HEK293 (cell line): ENCODE results near the gene TXNDC15.

ENCODE experiments used
- CTCF ChIA-PET: fragments of 350-600 bp; formaldehyde crosslinking; extraction: SDS; loops from one replicate; lab custom pipeline; 2021; ENCODE audit warnings: antibody characterized with exemption; lab: Yijun Ruan, JAX
- POLR2A ChIA-PET: fragments of 300-600 bp; formaldehyde crosslinking; extraction: SDS; loops from one replicate; lab custom pipeline; 2020; ENCODE audit warnings: antibody characterized with exemption, inconsistent platforms; lab: Yijun Ruan, JAX
- H3K27ac ChIP-seq: fragments of 200-500 bp; sonication (Bioruptor generic); 2 replicates; pipeline ENCODE4 v1.5.1; 2014; ENCODE audit warnings: low read depth, low read length, control low read depth, inconsistent platforms; ENCODE audit errors: extremely low read depth
- H3K36me3 ChIP-seq, 2 experiments: fragments of 200-500 bp in 1 of 2; sonication (Bioruptor generic) in 1 of 2; 1 replicate in 1 of 2; 2 replicates in 1 of 2; pipeline ENCODE4 v1.5.1; 2014 to 2017; ENCODE audit warnings: inconsistent platforms in 2 of 2, low read length in 2 of 2; ENCODE audit not compliant: control insufficient read depth in 2 of 2, insufficient read depth in 1 of 2
- H3K4me1 ChIP-seq: fragments of 200-500 bp; sonication (Bioruptor generic); 2 replicates; pipeline ENCODE4 v1.5.1; 2014; ENCODE audit warnings: mild to moderate bottlenecking, low read length, inconsistent platforms; ENCODE audit not compliant: control insufficient read depth, insufficient read depth
- H3K4me3 ChIP-seq: 2 replicates; pipeline ENCODE4 v1.5.1; 2011; ENCODE audit warnings: low read depth, mild to moderate bottlenecking, control low read depth, low read length, moderate library complexity
- H3K9me3 ChIP-seq: fragments of 200-500 bp; sonication (Bioruptor generic); 2 replicates; pipeline ENCODE4 v1.5.1; 2014; ENCODE audit warnings: low read depth, low read length, inconsistent platforms; ENCODE audit not compliant: control insufficient read depth, insufficient read depth
- GFI1B ChIP-seq: fragments of 450-650 bp; formaldehyde crosslinking; IDR thresholded peaks from 2 replicates; pipeline ENCODE4 v1.5.1; 2016; ENCODE audit warnings: missing biosample characterization, missing genetic modification characterization
- MEIS1 ChIP-seq: sonication (generic); formaldehyde crosslinking; IDR thresholded peaks from 2 replicates; pipeline ENCODE4 v1.8.1; 2022; ENCODE audit warnings: missing genetic modification reagents, mild to moderate bottlenecking, borderline replicate concordance
- SP7 ChIP-seq: fragments of 450-650 bp; formaldehyde crosslinking; IDR thresholded peaks from 2 replicates; pipeline ENCODE4 v1.5.1; 2016; ENCODE audit warnings: missing biosample characterization, missing genetic modification characterization
- ZNF114 ChIP-seq: fragments of 450-650 bp; formaldehyde crosslinking; IDR thresholded peaks from 2 replicates; pipeline ENCODE4 v1.5.0; 2017; ENCODE audit warnings: missing biosample characterization, missing genetic modification characterization
- ZNF19 ChIP-seq: fragments of 450-650 bp; formaldehyde crosslinking; IDR thresholded peaks from 2 replicates; pipeline ENCODE4; 2016; ENCODE audit warnings: missing biosample characterization, missing genetic modification characterization, low read depth
- ZNF24 ChIP-seq: fragments of 450-650 bp; formaldehyde crosslinking; IDR thresholded peaks from 2 replicates; pipeline ENCODE4 v1.5.1; 2016; ENCODE audit warnings: missing biosample characterization, missing genetic modification characterization
- ZNF311 ChIP-seq: fragments of 450-650 bp; formaldehyde crosslinking; IDR thresholded peaks from 2 replicates; pipeline ENCODE4 v1.5.1; 2017; ENCODE audit warnings: missing biosample characterization, missing genetic modification characterization, borderline replicate concordance
- ZNF391 ChIP-seq: fragments of 450-650 bp; formaldehyde crosslinking; IDR thresholded peaks from 2 replicates; pipeline ENCODE4 v1.5.1; 2016; ENCODE audit warnings: low read depth, missing biosample characterization, missing genetic modification characterization, borderline replicate concordance
- ZNF404 ChIP-seq: fragments of 450-650 bp; formaldehyde crosslinking; IDR thresholded peaks from 2 replicates; pipeline ENCODE4 v1.5.1; 2017; ENCODE audit warnings: missing biosample characterization, missing genetic modification characterization
- ZNF433 ChIP-seq: fragments of 450-650 bp; formaldehyde crosslinking; IDR thresholded peaks from 2 replicates; pipeline ENCODE4 v1.5.1; 2016; ENCODE audit warnings: missing biosample characterization, missing genetic modification characterization, low read depth
- ZNF529 ChIP-seq: fragments of 450-650 bp; formaldehyde crosslinking; IDR thresholded peaks from 2 replicates; pipeline ENCODE4 v1.5.1; 2017; ENCODE audit warnings: missing genetic modification characterization, missing biosample characterization; ENCODE audit not compliant: insufficient replicate concordance
- ZNF596 ChIP-seq: fragments of 450-650 bp; IDR thresholded peaks from 2 replicates; pipeline ENCODE4 v1.5.0; 2018; ENCODE audit warnings: missing biosample characterization, mild to moderate bottlenecking, missing genetic modification characterization, moderate library complexity
- ZNF707 ChIP-seq: fragments of 450-650 bp; formaldehyde crosslinking; IDR thresholded peaks from 2 replicates; pipeline ENCODE4 v1.5.1; 2016; ENCODE audit warnings: missing biosample characterization, missing genetic modification characterization
- ZNF768 ChIP-seq: fragments of 450-650 bp; formaldehyde crosslinking; IDR thresholded peaks from 2 replicates; pipeline ENCODE4 v1.5.1; 2018; ENCODE audit warnings: missing biosample characterization, mild to moderate bottlenecking, missing genetic modification characterization
- ZNF777 ChIP-seq: fragments of 450-650 bp; formaldehyde crosslinking; IDR thresholded peaks from 2 replicates; pipeline ENCODE4 v1.5.1; 2017; ENCODE audit warnings: missing biosample characterization, missing genetic modification characterization, borderline replicate concordance
- ZNF837 ChIP-seq: fragments of 450-650 bp; formaldehyde crosslinking; IDR thresholded peaks from 2 replicates; pipeline ENCODE4 v1.5.1; 2016; ENCODE audit warnings: missing biosample characterization, missing genetic modification characterization
- TF ChIP-seq, protein P1 (sequence below): fragments of 450-650 bp; formaldehyde crosslinking; IDR thresholded peaks from 2 replicates; pipeline ENCODE4 v1.5.1; 2017; ENCODE audit warnings: missing biosample characterization, missing genetic modification characterization
- TF ChIP-seq, protein P2 (sequence below): fragments of 450-650 bp; formaldehyde crosslinking; IDR thresholded peaks from 2 replicates; pipeline ENCODE4 v1.5.1; 2016; ENCODE audit warnings: missing biosample characterization, missing genetic modification characterization
- TF ChIP-seq, protein P3 (sequence below): fragments of 450-650 bp; formaldehyde crosslinking; IDR thresholded peaks from 2 replicates; pipeline ENCODE4; 2016; ENCODE audit warnings: missing biosample characterization, missing genetic modification characterization

The TXNDC15 gene

DNA sequence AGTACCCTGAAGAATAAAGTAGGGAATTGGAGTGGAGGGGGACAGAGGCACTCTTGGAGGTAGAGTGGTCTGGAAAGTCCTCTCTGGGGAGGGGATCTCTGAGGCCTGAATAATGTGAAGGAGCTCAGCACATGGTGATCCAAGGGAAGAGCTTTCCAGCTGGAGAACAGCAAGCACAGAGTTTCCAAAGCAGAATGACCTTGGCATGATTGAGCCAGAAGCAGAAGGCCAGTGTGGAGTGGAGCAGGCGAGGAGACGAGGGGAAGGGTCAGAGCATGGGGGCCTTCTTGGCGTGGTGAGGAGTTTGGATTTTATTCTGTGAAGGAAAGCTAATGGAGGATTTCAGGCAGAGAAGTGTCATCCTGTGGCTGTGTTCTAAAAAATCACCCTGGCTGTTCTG lies 39.1 kb downstream of the TXNDC15 start:
- Histone ChIP-seq H3K4me1 (no peaks in the 10 kb centered on the region), H3K36me3 (peaks cover 6 to 39% of the 10 kb centered on the region in 2 experiments; a peak in 2 of 3 replicates), H3K9me3 (no peaks in the 10 kb centered on the region), H3K27ac (no peak overlapping the region), H3K4me3 (no peak overlapping the region)
- TF ChIP-seq ZNF768 (tag by site-specific recombination) (no peak), ZNF777 (tag by site-specific recombination) (no peak), ZNF114 (no peak), ZNF404 (tag by site-specific recombination) (no peak), ZNF19 (no peak), GFI1B (no peak), ZNF24 (no peak), ZNF837 (tag by site-specific recombination) (no peak), ZNF311 (tag by site-specific recombination) (no peak), ZNF529 (tag by site-specific recombination) (no peak), ZNF707 (tag by site-specific recombination) (no peak)
- TF ChIP-seq, protein P1, sequence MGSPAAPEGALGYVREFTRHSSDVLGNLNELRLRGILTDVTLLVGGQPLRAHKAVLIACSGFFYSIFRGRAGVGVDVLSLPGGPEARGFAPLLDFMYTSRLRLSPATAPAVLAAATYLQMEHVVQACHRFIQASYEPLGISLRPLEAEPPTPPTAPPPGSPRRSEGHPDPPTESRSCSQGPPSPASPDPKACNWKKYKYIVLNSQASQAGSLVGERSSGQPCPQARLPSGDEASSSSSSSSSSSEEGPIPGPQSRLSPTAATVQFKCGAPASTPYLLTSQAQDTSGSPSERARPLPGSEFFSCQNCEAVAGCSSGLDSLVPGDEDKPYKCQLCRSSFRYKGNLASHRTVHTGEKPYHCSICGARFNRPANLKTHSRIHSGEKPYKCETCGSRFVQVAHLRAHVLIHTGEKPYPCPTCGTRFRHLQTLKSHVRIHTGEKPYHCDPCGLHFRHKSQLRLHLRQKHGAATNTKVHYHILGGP, result no peak
- TF ChIP-seq, protein P2, sequence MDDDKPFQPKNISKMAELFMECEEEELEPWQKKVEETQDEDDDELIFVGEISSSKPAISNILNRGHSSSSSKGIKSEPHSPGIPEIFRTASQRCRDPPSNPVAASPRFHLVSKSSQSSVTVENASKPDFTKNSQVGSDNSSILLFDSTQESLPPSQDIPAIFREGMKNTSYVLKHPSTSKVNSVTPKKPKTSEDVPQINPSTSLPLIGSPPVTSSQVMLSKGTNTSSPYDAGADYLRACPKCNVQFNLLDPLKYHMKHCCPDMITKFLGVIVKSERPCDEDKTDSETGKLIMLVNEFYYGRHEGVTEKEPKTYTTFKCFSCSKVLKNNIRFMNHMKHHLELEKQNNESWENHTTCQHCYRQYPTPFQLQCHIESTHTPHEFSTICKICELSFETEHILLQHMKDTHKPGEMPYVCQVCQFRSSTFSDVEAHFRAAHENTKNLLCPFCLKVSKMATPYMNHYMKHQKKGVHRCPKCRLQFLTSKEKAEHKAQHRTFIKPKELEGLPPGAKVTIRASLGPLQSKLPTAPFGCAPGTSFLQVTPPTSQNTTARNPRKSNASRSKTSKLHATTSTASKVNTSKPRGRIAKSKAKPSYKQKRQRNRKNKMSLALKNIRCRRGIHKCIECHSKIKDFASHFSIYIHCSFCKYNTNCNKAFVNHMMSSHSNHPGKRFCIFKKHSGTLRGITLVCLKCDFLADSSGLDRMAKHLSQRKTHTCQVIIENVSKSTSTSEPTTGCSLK, result no peak
- ChIA-PET CTCF (interaction anchor here (0.7 to 1.0 kb wide), 2 partner anchors 9 to 202 kb away, joined by 3 read pairs; no protein-coding TSS in a partner anchor), POLR2A (no interaction called here)

DNA sequence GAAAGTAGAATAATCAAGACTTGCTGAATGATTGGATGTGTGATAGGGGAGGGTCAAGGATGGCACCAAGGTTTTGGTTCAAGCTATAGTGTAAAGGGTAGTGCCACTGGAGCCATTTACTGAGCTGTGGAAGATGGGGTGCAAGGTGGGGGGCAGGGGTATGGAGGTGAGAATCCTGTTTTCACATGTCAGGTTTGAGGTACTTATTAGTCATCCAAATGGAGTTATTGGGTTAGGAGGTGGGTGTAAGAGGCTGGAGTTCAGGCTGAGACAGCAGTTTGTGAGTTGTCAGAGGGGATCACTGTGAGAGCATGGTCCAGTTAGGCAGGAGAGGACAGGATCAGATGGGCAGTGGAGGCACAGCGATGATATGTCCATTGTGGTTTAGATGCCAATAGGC lies 39.6 kb downstream of the TXNDC15 start:
- TF ChIP-seq ZNF391 (tag by site-specific recombination) (no peak), ZNF768 (tag by site-specific recombination) (no peak), ZNF596 (tag by site-specific recombination) (no peak), ZNF433 (tag by site-specific recombination) (no peak), MEIS1 (CRISPR knock-in tag) (no peak), SP7 (no peak)
- TF ChIP-seq, protein P3, sequence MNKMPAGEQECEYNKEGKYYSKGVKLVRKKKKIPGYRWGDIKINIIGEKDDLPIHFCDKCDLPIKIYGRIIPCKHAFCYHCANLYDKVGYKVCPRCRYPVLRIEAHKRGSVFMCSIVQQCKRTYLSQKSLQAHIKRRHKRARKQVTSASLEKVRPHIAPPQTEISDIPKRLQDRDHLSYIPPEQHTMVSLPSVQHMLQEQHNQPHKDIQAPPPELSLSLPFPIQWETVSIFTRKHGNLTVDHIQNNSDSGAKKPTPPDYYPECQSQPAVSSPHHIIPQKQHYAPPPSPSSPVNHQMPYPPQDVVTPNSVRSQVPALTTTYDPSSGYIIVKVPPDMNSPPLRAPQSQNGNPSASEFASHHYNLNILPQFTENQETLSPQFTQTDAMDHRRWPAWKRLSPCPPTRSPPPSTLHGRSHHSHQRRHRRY (tag by site-specific recombination), result no peak
- Histone ChIP-seq H3K9me3 (no peaks in the 10 kb centered on the region), H3K36me3 (peaks cover 6 to 38% of the 10 kb centered on the region in 2 experiments; a peak in 2 of 3 replicates), H3K4me1 (no peaks in the 10 kb centered on the region), H3K4me3 (no peak overlapping the region), H3K27ac (no peak overlapping the region)
- CTCF ChIA-PET, result interaction anchor here (0.6 to 1.0 kb wide), 3 partner anchors 10 to 462 kb away, joined by 3 read pairs; no protein-coding TSS in a partner anchor
- POLR2A ChIA-PET, result no interaction called here
